GM12864 (cell line): ENCODE measurements around the gene SOX1.

Source experiments
- DNase-seq: peaks from one replicate; pipeline ENCODE4 v3.0.0-alpha.2; 2011; ENCODE audit warnings: low read depth
- H3K4me3 ChIP-seq: 2 replicates; pipeline ENCODE4 v1.5.1; 2011; ENCODE audit warnings: mild to moderate bottlenecking, low read depth, low read length, control low read depth
- TF ChIP-seq, protein P1 (sequence below): IDR thresholded peaks from 2 replicates; pipeline ENCODE4 v1.5.1; 2011; ENCODE audit warnings: low read depth, mild to moderate bottlenecking, moderate library complexity, low read length, control low read depth, inconsistent platforms; ENCODE audit errors: missing control alignments

The SOX1 gene

DNA sequence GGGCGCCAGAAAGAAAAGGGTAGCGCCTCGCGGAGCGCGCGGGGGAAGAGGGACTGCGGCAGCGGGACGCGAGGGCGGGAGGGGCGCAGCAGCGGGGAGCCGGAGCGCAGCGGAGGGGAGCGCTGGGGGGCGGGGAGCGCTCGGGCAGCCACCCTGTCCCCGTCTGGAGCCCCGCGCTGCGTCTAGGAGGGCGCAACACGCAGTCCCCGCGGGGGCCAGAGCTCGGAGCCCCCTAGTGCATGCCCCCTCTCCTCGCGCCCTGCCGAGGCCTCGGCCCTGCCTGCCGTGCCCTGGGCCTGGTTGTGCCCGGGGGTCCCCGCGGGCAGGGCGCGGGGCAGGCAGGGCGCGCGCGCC lies 37.9 kb downstream of the SOX1 start:
- DNase-seq, result no peak
- H3K4me3 ChIP-seq, result no peak overlapping the region
- TF ChIP-seq, protein P1, sequence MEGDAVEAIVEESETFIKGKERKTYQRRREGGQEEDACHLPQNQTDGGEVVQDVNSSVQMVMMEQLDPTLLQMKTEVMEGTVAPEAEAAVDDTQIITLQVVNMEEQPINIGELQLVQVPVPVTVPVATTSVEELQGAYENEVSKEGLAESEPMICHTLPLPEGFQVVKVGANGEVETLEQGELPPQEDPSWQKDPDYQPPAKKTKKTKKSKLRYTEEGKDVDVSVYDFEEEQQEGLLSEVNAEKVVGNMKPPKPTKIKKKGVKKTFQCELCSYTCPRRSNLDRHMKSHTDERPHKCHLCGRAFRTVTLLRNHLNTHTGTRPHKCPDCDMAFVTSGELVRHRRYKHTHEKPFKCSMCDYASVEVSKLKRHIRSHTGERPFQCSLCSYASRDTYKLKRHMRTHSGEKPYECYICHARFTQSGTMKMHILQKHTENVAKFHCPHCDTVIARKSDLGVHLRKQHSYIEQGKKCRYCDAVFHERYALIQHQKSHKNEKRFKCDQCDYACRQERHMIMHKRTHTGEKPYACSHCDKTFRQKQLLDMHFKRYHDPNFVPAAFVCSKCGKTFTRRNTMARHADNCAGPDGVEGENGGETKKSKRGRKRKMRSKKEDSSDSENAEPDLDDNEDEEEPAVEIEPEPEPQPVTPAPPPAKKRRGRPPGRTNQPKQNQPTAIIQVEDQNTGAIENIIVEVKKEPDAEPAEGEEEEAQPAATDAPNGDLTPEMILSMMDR, result no peak

DNA sequence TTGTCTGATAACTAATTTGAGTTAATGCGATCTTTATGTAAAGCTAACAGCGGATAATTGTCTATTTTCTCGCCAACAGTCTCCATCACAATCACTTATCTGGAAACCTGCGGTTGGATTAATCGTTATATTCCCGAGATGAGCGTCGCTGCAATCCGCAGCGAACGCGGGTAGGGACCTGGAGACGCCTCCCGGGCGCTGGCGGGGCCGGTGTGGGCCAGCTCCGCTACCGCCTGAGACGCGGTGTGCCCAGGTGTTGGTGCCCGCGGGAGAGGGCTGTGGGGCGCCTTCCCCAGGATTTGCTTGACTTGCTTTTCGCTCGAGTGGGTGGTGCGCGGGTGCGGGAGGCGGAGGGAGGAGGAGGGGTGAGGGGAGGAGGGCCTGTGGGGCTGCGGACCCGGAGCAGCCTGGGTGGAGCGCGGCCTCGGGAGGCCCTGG lies 38.3 kb downstream of the SOX1 start:
- no peak overlapping the region for H3K4me3 ChIP-seq
- DNase-seq, result no peak

GRCh38 chr13:112105892-112106291 lies 38.9 kb downstream of the SOX1 start:
- TF ChIP-seq, protein P1, result no peak
- H3K4me3 ChIP-seq, result no peak overlapping the region
- DNase-seq, result no peak

More for the DNA sequence above, 38.3 kb downstream of the SOX1 start:
- TF ChIP-seq, protein P1, result no peak

- DNase-seq, result no peak
- TF ChIP-seq, protein P1, result no peak
- no peak overlapping the region for H3K4me3 ChIP-seq
Observed at GRCh38 chr13:112106478-112107141, 39.7 kb downstream of the SOX1 start.

DNA sequence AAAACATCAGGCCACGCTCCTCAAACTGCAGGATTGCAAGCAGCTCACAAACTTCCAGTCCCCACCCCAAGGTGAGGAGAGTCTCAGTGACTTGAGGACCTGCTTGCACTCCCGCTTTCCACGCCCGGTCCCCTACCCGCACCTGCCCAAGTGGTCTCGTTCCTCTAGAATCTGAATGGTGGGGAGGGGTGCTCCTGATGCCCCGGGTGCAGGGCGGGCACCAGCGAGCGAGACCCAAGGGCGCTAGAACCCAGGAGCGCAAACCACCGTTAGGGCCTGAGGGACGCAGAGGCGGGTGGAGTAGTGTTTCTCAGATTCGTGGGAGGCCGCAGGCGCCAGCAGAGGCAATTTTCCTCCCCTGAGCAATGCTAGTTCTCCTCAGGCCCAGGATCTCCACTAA lies 40.3 kb downstream of the SOX1 start:
- DNase-seq, result no peak
- TF ChIP-seq, protein P1, result no peak
- H3K4me3 ChIP-seq, result no peak overlapping the region

DNA sequence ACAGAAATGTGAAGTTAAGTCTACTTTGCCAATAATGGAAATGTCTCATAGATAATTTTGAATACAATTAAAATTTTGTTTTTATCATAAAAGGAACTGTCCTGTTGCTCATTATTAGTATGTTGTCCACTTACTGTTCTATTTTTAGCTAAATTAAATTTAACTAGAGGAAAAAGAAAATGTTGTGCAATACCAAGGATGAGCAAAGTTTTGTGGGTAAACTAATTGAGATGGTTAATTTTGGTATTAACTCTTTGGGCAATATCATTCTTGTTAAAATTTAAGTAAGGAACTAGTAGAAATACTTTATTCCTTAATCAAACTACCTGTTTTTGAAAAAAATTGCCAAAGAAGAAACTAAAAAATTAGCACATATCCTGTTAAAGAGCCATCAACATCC lies 43.5 kb downstream of the SOX1 start:
- TF ChIP-seq, protein P1, result no peak
- no peak for DNase-seq
- H3K4me3 ChIP-seq, result no peak overlapping the region

DNA sequence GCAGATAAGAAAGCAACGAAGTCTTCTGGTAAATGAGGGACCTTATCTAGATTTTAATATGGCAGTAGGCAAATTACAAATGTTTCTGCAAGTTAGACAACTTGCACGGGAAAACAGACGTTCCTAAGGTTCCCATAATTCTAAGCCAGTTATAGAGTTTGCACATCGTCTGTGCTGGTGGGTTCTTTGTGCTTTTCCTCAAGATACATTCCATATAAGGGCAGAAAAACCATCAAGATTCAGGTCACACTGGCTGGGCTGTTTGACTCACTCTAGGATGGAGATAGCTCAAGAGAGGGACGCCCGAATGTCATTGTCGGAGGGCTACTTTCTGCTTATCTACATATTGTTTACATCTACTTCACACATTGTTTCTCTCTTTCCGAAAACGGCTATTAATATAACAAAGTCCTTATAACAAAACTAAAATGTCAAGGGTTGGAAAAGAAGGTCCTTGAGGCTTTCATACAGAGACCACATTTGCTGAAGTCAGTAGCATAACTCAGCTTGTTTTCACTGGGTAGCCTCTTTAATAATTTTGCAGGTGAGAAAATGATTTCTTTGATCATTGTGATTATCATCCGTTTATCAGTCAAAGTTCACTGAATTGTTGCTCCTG lies 44.4 kb downstream of the SOX1 start:
- DNase-seq, result no peak

More for the DNA sequence above, 44.4 kb downstream of the SOX1 start:
- TF ChIP-seq, protein P1, result no peak
- no peak overlapping the region for H3K4me3 ChIP-seq
